Breast epithelium (tissue), 4 donors: ENCODE results near the gene UBL7. TPM values are rescaled to one million over a fixed set of nuclear protein-coding genes. Genes with fewer than 3 reads are reported as not detected.

Source experiments
- DNase-seq, 2 donors: peaks; one replicate each; pipeline ENCODE4 v3.0.0-alpha.2; 2019; ENCODE audit warnings: low spot score in 2 of 2
- H3K27ac ChIP-seq, 2 donors: fragments of 200-600 bp; sonication (generic) in 1 of 2; one replicate each; pipeline ENCODE4 v1.5.1; 2016 to 2019; ENCODE audit warnings: mild to moderate bottlenecking in 1 of 2
- H3K27me3 ChIP-seq, 2 donors: fragments of 200-600 bp; sonication (generic) in 1 of 2; one replicate each; pipeline versions ENCODE4 v1.5.1 to v1.6.0; 2017 to 2019; ENCODE audit warnings: control low read depth in 1 of 2, mild to moderate bottlenecking in 1 of 2
- H3K36me3 ChIP-seq: fragments of 200-600 bp; one replicate; pipeline ENCODE4 v1.5.1; 2019
- H3K4me1 ChIP-seq, 2 donors: fragments of 200-600 bp; sonication (generic); one replicate each; pipeline ENCODE4 v1.5.1; 2016 to 2019; ENCODE audit warnings: control low read depth in 1 of 2
- H3K4me3 ChIP-seq, 3 donors: fragments of 200-600 bp; sonication (generic); 1 replicate in 2 of 3; 2 replicates in 1 of 3; pipeline ENCODE4 v1.5.1; 2016 to 2019; ENCODE audit warnings: mild to moderate bottlenecking in 3 of 3, moderate library complexity in 2 of 3
- H3K9me3 ChIP-seq, 2 donors: fragments of 200-600 bp; sonication (generic) in 1 of 2; one replicate each; pipeline ENCODE4 v1.5.1; 2016 to 2019; ENCODE audit warnings: control low read depth in 1 of 2
- POLR2A ChIP-seq: fragments of 450-650 bp; IDR thresholded peaks from one replicate; pipeline ENCODE4 v1.6.1; 2016; ENCODE audit warnings: antibody characterized with exemption, mild to moderate bottlenecking, moderate library complexity
- POLR2AphosphoS5 ChIP-seq, 3 donors: sonication (generic); formaldehyde crosslinking; IDR thresholded peaks; one replicate each; pipeline ENCODE4 v1.6.1; 2017; ENCODE audit warnings: antibody characterized with exemption in 3 of 3
- intact Hi-C: fragments of 100-400 bp; cut with DNase I; formaldehyde crosslinking; loops from one replicate; pipeline ENCODE4 v1.15.1; 2023; ENCODE audit warnings: low total_unique reads
- total RNA-seq, 3 donors: library from RNA; depleted of rRNA; stranded (reverse); fragments of >200 nt; gene quantifications; one replicate each; pipeline ENCODE4 v1.1.0, GENCODE V29; 2016
- TF ChIP-seq, protein P1 (sequence below), 3 donors: fragments of 450-650 bp; IDR thresholded peaks; one replicate each; pipeline ENCODE4 v1.5.1; 2016 to 2017; ENCODE audit warnings: antibody characterized with exemption in 3 of 3, mild to moderate bottlenecking in 3 of 3, moderate library complexity in 3 of 3

The UBL7 gene
- total RNA-seq, 3 donors from 2014 or later: 39.0 to 48.9 (median 44.5) TPM

DNA sequence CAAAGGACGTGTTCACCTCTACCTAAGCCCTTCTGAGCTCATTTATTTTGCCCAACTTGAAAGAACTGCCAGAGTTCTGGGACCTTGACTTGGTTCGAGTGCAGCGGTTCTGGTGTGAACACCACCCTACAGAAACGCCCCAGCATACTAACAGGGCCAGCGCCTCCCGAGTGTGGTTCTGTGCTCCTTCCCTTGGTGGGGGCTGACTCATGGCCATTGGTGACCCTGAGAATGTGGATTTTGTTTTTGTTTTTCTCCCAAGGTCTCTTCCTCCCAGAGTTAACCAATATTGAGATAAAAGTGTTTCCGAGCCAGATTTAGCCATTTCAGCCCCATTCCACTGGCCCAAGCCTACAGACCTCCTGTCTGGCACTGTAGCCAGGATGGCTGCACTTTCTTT, 55.1 kb downstream of the UBL7 start:
- no peaks in the 10 kb centered on the region for H3K9me3 ChIP-seq
- no peak overlapping the region for H3K4me3 ChIP-seq
- no peaks in the 10 kb centered on the region for H3K4me1 ChIP-seq
- TF ChIP-seq POLR2AphosphoS5 (IDR thresholded peaks at IDR 0.05) (no peak), POLR2A (no peak)
- TF ChIP-seq, protein P1, sequence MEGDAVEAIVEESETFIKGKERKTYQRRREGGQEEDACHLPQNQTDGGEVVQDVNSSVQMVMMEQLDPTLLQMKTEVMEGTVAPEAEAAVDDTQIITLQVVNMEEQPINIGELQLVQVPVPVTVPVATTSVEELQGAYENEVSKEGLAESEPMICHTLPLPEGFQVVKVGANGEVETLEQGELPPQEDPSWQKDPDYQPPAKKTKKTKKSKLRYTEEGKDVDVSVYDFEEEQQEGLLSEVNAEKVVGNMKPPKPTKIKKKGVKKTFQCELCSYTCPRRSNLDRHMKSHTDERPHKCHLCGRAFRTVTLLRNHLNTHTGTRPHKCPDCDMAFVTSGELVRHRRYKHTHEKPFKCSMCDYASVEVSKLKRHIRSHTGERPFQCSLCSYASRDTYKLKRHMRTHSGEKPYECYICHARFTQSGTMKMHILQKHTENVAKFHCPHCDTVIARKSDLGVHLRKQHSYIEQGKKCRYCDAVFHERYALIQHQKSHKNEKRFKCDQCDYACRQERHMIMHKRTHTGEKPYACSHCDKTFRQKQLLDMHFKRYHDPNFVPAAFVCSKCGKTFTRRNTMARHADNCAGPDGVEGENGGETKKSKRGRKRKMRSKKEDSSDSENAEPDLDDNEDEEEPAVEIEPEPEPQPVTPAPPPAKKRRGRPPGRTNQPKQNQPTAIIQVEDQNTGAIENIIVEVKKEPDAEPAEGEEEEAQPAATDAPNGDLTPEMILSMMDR (IDR thresholded peaks at IDR 0.05): no peak
- no peak for DNase-seq
- H3K36me3 ChIP-seq: no peaks in the 10 kb centered on the region
- H3K27me3 ChIP-seq: no peaks in the 10 kb centered on the region
- no peak overlapping the region for H3K27ac ChIP-seq
- intact Hi-C loops: no loop called here

DNA sequence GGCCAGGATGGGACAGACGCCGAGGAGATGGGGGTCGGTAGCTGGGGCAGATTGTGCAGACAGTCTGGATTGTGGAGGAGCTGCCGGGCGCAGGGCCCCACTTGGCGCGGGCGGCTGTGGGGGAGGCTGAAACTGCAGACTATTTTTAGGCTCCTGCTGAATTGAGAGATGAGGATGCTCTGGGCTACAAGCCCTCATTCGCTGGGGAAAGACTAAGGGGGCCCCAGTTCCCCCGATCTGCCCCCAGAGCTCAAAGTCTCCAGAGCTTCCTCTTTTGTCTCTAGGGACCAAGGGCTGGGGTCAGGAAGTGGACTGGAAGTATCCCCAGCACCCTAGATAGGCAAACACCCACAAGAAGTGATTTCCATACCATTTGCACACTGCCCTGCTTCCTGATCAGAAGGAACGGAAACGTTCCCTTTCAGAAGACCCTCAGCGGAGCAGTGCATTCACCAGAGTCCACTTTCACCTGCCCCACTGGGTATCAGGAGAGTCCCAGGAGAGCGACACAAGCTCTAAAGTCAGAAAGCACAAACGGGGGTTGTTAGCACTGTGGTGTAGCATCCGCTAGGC, 56.9 kb downstream of the UBL7 start:
- Histone ChIP-seq H3K36me3 (no peaks in the 10 kb centered on the region), H3K9me3 (no peaks in the 10 kb centered on the region), H3K27ac (no peak overlapping the region), H3K4me3 (no peak overlapping the region), H3K27me3 (no peaks in the 10 kb centered on the region), H3K4me1 (no peaks in the 10 kb centered on the region)
- DNase-seq: no peak
- intact Hi-C loops: no loop called here
- TF ChIP-seq, protein P1 (IDR thresholded peaks at IDR 0.05): no peak
- TF ChIP-seq POLR2A (no peak), POLR2AphosphoS5 (IDR thresholded peaks at IDR 0.05) (no peak)

DNA sequence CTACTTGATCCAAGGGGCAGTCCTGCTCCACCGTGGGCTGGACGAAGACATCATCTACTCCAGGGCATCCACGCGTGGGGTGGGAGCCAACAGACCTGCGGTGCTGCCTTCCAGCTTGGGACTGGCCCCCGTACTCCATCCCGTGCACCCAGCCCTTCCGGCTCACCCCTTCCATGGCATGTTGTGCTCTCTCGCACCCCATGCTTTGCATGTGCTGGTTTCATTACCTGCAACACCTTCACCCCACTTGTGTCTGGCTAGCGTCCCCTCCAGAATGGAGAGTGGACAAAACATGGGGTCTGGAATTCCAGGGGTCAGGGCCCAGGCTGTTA, 57.4 kb downstream of the UBL7 start:
- no peaks in the 10 kb centered on the region for H3K27me3 ChIP-seq
- no peak overlapping the region for H3K4me3 ChIP-seq
- no peaks in the 10 kb centered on the region for H3K36me3 ChIP-seq
- H3K4me1 ChIP-seq: no peaks in the 10 kb centered on the region
- DNase-seq: no peak
- TF ChIP-seq, protein P1 (IDR thresholded peaks at IDR 0.05): no peak
- TF ChIP-seq POLR2A: no peak
- TF ChIP-seq POLR2AphosphoS5 (IDR thresholded peaks at IDR 0.05): no peak
- H3K9me3 ChIP-seq: no peaks in the 10 kb centered on the region
- no peak overlapping the region for H3K27ac ChIP-seq
- intact Hi-C loops: no loop called here

DNA sequence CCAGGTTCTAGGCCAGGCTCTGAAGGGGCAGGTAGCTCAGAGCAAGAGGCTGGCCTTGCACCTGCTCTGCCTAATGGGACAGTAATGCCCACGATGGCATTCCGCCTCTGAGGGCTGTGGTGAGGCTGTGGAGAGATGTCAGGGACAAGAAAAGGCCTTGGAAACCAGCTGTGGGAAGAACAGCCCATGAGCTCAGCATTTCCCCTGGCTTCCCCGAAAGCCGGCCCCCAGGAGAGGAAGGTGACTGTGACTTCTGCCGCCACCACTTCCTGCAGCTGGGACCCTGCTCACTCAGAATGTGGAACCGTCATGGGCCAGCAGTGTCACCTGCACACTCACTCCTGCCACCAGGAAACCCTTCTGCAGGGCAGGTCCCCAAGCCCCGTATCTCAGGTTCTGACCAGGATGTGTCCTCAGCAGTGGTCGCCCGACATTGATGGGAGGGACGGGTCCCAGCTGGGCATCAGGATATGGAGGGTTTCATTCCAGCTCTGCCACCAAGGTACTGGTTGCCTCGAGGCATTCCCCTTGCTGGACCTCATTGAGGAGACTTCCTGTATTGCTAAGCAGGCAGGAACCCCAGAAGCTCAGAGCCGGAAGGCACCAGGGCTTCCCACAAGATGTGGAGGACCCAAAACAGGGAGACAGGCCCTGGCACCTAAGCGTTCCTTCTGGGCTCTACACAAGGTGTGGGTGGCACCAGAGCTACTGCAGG, 57.9 kb downstream of the UBL7 start:
- Histone ChIP-seq H3K27ac (no peak overlapping the region), H3K9me3 (no peaks in the 10 kb centered on the region), H3K27me3 (no peaks in the 10 kb centered on the region), H3K4me3 (no peak overlapping the region), H3K4me1 (no peaks in the 10 kb centered on the region), H3K36me3 (no peaks in the 10 kb centered on the region)
- intact Hi-C loops: no loop called here
- TF ChIP-seq, protein P1 (IDR thresholded peaks at IDR 0.05): no peak
- no peak for TF ChIP-seq POLR2AphosphoS5 (IDR thresholded peaks at IDR 0.05)
- no peak for TF ChIP-seq POLR2A
- no peak for DNase-seq

DNA sequence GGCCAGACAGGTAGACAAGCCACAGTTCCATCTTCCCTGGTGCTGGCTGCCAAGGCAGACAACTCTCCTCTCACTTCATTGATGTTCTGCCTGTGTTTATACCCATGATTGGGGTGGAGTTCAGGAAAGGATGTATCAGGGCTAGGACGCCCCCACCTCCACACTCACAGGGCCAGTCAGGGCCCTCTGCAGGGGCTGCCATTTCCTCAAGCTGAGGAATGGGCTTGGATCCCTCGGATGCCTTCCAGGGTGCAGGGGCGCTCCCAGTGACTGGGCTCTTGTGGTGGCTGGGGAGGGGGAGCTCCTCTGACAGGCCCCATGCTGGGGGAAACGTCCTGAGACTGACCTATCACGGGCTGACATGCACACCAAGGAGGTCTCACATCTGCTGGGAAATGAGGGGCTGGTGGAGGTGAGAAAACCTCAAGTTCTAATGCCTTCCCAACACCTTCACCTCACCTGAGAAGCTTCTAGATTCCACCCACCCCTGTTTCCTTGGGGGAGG, 58.6 kb downstream of the UBL7 start:
- H3K4me1 ChIP-seq: no peaks in the 10 kb centered on the region
- TF ChIP-seq POLR2A: no peak
- TF ChIP-seq, protein P1 (IDR thresholded peaks at IDR 0.05): no peak
- TF ChIP-seq POLR2AphosphoS5 (IDR thresholded peaks at IDR 0.05): no peak
- H3K9me3 ChIP-seq: no peaks in the 10 kb centered on the region
- no peak overlapping the region for H3K27ac ChIP-seq
- intact Hi-C loops: no loop called here
- H3K36me3 ChIP-seq: no peaks in the 10 kb centered on the region
- DNase-seq: no peak
- H3K4me3 ChIP-seq: no peak overlapping the region
- no peaks in the 10 kb centered on the region for H3K27me3 ChIP-seq
